GM23248 (cell line): ENCODE results near the gene CCDC186. TPM values are rescaled to one million over a fixed set of nuclear protein-coding genes. Genes with fewer than 3 reads are reported as not detected.

Source experiments
- DNase-seq: peaks from one replicate; pipeline ENCODE4 v3.0.0-alpha.2; 2015
- H2AFZ ChIP-seq: fragments of 200-600 bp; sonication (generic); 2 replicates; pipeline ENCODE4 v1.6.1; 2016; ENCODE audit warnings: antibody characterized with exemption
- H3F3A ChIP-seq: fragments of 200-600 bp; sonication (generic); 2 replicates; pipeline ENCODE4 v1.6.1; 2016; ENCODE audit warnings: mild to moderate bottlenecking, antibody characterized with exemption, mixed run types; ENCODE audit not compliant: insufficient read depth
- H3K27ac ChIP-seq: fragments of 200-600 bp; sonication (generic); 2 replicates; pipeline ENCODE4 v1.5.1; 2016; ENCODE audit warnings: mild to moderate bottlenecking
- H3K27me3 ChIP-seq: fragments of 200-600 bp; sonication (generic); replicated peaks from 2 replicates; pipeline ENCODE4 v1.6.1; 2016; ENCODE audit warnings: mild to moderate bottlenecking; ENCODE audit not compliant: insufficient read depth
- H3K36me3 ChIP-seq: fragments of 200-600 bp; sonication (generic); 2 replicates; pipeline ENCODE4 v1.6.1; 2016; ENCODE audit warnings: low read depth, mild to moderate bottlenecking
- H3K4me1 ChIP-seq: fragments of 200-600 bp; sonication (generic); 2 replicates; pipeline ENCODE4 v1.6.1; 2016; ENCODE audit warnings: mild to moderate bottlenecking; ENCODE audit not compliant: insufficient read depth
- H3K4me2 ChIP-seq: fragments of 200-600 bp; sonication (generic); one replicate; pipeline ENCODE4 v1.6.1; 2016; ENCODE audit warnings: mild to moderate bottlenecking; ENCODE audit not compliant: unreplicated experiment
- H3K4me3 ChIP-seq: fragments of 200-600 bp; sonication (generic); 2 replicates; pipeline ENCODE4 v1.5.1; 2016; ENCODE audit warnings: mild to moderate bottlenecking
- H3K79me2 ChIP-seq: fragments of 200-600 bp; sonication (generic); 2 replicates; pipeline ENCODE4 v1.6.1; 2016; ENCODE audit warnings: mild to moderate bottlenecking; ENCODE audit not compliant: insufficient read depth
- H3K9ac ChIP-seq: fragments of 200-600 bp; sonication (generic); 2 replicates; pipeline ENCODE4 v1.6.1; 2016; ENCODE audit warnings: mild to moderate bottlenecking
- H3K9me2 ChIP-seq: fragments of 200-600 bp; sonication (generic); 2 replicates; pipeline ENCODE4 v1.6.1; 2016; ENCODE audit warnings: mixed run types, mild to moderate bottlenecking, moderate library complexity; ENCODE audit not compliant: insufficient read depth
- H3K9me3 ChIP-seq: fragments of 200-600 bp; sonication (generic); one replicate; pipeline ENCODE4 v1.6.1; 2017; ENCODE audit warnings: low read depth
- H4K20me1 ChIP-seq: fragments of 200-600 bp; sonication (generic); 2 replicates; pipeline ENCODE4 v1.6.0; 2016; ENCODE audit not compliant: insufficient read depth
- EZH2 ChIP-seq: fragments of 200-600 bp; sonication (generic); IDR thresholded peaks from 2 replicates; pipeline ENCODE4 v1.6.1; 2018; ENCODE audit warnings: antibody characterized with exemption, mild to moderate bottlenecking; ENCODE audit not compliant: insufficient read depth, poor library complexity, severe bottlenecking
- EZH2phosphoT487 ChIP-seq: fragments of 200-600 bp; sonication (generic); IDR thresholded peaks from 2 replicates; pipeline ENCODE4 v1.6.1; 2018; ENCODE audit warnings: antibody characterized with exemption, moderate library complexity, mild to moderate bottlenecking, low read depth; ENCODE audit not compliant: insufficient read depth
- WGBS, 2 experiments: methylation state at CpG; one replicate each; pipeline ENCODE4 v1.1.6; 2015 to 2017; ENCODE audit warnings: low lambda C conversion rate in 2 of 2, low coverage in 1 of 2; ENCODE audit errors: missing lambda C conversion rate in 2 of 2; 5-methylcytosine and 5-hydroxymethylcytosine counted together
- in situ Hi-C: fragments of 300-500 bp; cut with MboI; formaldehyde crosslinking; loops from 2 replicates; pipeline ENCODE4 v1.15.0; 2020
- polyA plus RNA-seq: library from polyadenylated mRNA; unstranded; fragments of >200 nt; fragmentation: Nextera tagmentation; extraction: Ambion mirVana; gene quantifications from 2 replicates; pipeline ENCODE4 v1.2.1, GENCODE V29; 2016
- total RNA-seq: library from RNA; depleted of rRNA; stranded (reverse); fragments of >200 nt; shearing (Covaris generic); gene quantifications from 2 replicates; pipeline ENCODE4 v1.2.3, GENCODE V29; 2014

CCDC186 gene
- total and polyA plus RNA-seq, 2 experiments from 2014 or later = 7.4 to 9.8 TPM

DNA sequence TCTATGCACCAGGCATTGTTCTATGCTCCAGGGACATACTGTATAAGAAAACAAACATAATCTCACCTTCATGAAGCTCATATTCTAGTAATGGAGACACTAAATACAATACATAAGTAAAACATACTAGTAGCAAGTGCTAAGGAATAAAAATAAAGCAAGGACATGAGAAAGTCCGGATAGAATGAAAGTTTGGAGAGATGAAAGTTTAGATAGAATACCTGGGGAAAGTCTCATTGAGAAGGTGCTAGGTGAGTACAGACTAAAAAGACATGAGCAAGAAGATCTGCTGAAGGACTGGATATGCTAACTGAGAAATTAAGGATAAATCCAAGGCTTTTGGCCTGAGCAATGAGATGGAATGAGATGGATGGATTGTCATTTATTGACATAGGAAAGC lies 34.0 kb downstream of the CCDC186 start:
- Histone ChIP-seq H3K4me1 (no peaks in the 10 kb centered on the region), H3K36me3 (peaks cover 36% of the 10 kb centered on the region), H3K4me2 (no peak overlapping the region), H3K4me3 (no peak overlapping the region), H3F3A (no peaks in the 10 kb centered on the region), H3K79me2 (no peaks in the 10 kb centered on the region), H3K27ac (no peak overlapping the region), H4K20me1 (no peaks in the 10 kb centered on the region), H3K9me2 (no peaks in the 10 kb centered on the region), H3K9me3 (no peaks in the 10 kb centered on the region), H3K27me3 (no peaks in the 10 kb centered on the region), H2AFZ (no peak overlapping the region), H3K9ac (no peak overlapping the region)
- DNase-seq = no peak
- TF ChIP-seq EZH2 (no peak), EZH2phosphoT487 (no peak)
- in situ Hi-C loops = no loop called here
- 43 to 51% methylated on average over 1 of the region's 1 CpG for WGBS, 2 experiments

DNA sequence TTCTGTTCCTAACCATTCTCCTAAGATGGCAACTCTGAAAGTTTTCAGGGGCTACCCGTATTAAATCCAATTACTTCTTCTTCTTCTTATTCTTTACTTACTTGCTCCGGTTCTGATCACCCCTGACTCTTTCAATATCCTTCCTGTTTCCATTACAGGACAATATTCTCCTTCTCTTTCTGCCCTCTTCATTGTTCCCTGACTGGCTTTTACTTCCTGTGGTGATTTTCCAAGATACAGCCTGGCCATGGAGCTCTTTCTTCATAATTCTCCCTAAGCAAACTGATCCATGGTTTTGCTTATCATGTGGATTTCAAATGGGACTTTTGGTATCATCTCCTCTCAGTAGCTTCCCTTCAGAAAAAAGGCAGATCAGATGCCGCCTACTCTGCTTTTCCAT lies 35.4 kb downstream of the CCDC186 start:
- H3K4me3 ChIP-seq = no peak overlapping the region

DNA sequence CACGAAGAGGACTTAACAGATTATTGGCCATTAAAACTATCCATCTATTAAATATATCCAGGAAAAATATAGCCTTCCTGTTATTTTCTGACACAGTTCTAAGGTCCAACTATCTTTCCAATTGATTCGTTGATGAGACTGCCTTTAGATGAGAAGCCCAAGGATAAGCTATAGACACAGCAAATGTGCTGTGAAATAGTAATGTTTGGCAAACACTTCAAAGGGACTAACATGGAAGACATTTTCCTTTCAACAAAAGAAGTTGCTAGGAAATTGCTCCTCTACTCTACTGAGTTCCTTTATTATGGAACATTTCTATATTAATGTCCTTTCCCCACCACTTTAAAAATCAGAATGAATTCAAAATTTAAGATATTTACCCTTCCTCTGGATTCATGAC lies 38.5 kb downstream of the CCDC186 start:
- H2AFZ ChIP-seq = no peak overlapping the region
- H3K9me2 ChIP-seq = no peaks in the 10 kb centered on the region
- H3K27me3 ChIP-seq = no peaks in the 10 kb centered on the region
- H3K4me1 ChIP-seq = no peaks in the 10 kb centered on the region
- no peaks in the 10 kb centered on the region for H3K9me3 ChIP-seq
- no peak overlapping the region for H3K9ac ChIP-seq
- 75 to 80% methylated on average over 2 of the region's 2 CpGs for WGBS, 2 experiments
- no peak for DNase-seq
- H3K36me3 ChIP-seq = peaks cover 49% of the 10 kb centered on the region
- no peak overlapping the region for H3K4me2 ChIP-seq
- no peak for TF ChIP-seq EZH2
- no peak for TF ChIP-seq EZH2phosphoT487
- no peaks in the 10 kb centered on the region for H3K79me2 ChIP-seq
- H3K4me3 ChIP-seq = no peak overlapping the region
- in situ Hi-C loops = no loop called here
- no peaks in the 10 kb centered on the region for H3F3A ChIP-seq
- H4K20me1 ChIP-seq = no peaks in the 10 kb centered on the region
- H3K27ac ChIP-seq = no peak overlapping the region

More for the DNA sequence above, 35.4 kb downstream of the CCDC186 start:
- WGBS, 2 experiments = 98 to 100% methylated on average over 3 of the region's 3 CpGs
- no peak for TF ChIP-seq EZH2phosphoT487
- TF ChIP-seq EZH2 = no peak
- H3K79me2 ChIP-seq = no peaks in the 10 kb centered on the region
- in situ Hi-C loops = no loop called here
- H3F3A ChIP-seq = no peaks in the 10 kb centered on the region
- H3K9me3 ChIP-seq = no peaks in the 10 kb centered on the region
- no peak overlapping the region for H2AFZ ChIP-seq
- H3K4me2 ChIP-seq = no peak overlapping the region
- no peak overlapping the region for H3K9ac ChIP-seq
- H3K27me3 ChIP-seq = no peaks in the 10 kb centered on the region
- H3K4me1 ChIP-seq = no peaks in the 10 kb centered on the region
- H3K36me3 ChIP-seq = peaks cover 32% of the 10 kb centered on the region
- no peak for DNase-seq
- H3K9me2 ChIP-seq = no peaks in the 10 kb centered on the region
- H4K20me1 ChIP-seq = no peaks in the 10 kb centered on the region
- H3K27ac ChIP-seq = no peak overlapping the region

DNA sequence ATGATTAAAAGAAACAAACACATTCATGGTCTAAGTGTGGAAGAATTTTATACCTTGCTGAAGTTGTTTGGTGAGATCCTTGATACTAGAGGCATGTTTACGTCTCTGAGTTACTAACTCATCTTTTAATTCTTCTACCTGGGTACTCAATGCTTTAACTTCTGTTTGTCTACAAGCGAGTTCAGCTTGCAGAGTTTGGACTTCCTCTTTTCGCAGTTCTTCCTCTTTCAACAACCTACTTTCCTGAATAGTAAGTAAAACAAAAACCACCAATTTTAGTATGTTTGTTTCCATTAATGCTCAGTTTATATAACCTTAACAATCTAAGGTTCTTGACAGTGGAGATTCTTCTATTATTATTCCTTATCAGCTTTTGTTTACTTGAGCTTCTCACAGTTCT lies 42.9 kb downstream of the CCDC186 start:
- Histone ChIP-seq H3K9me2 (no peaks in the 10 kb centered on the region), H3K9me3 (no peaks in the 10 kb centered on the region), H2AFZ (no peak overlapping the region), H3K27ac (no peak overlapping the region), H4K20me1 (no peaks in the 10 kb centered on the region), H3K4me3 (no peak overlapping the region), H3K4me1 (no peaks in the 10 kb centered on the region), H3K27me3 (no peaks in the 10 kb centered on the region), H3K79me2 (no peaks in the 10 kb centered on the region), H3K9ac (no peak overlapping the region), H3K36me3 (peaks cover 61% of the 10 kb centered on the region), H3K4me2 (no peak overlapping the region), H3F3A (no peaks in the 10 kb centered on the region)
- 97 to 99% methylated on average over 3 of the region's 3 CpGs for WGBS, 2 experiments
- TF ChIP-seq EZH2phosphoT487 (no peak), EZH2 (no peak)
- DNase-seq = no peak
- in situ Hi-C loops = no loop called here

GRCh38 chr10:114121031-114121430 lies 53.0 kb downstream of the CCDC186 start:
- H2AFZ ChIP-seq = no peak overlapping the region
- peaks cover 15% of the 10 kb centered on the region for H3K36me3 ChIP-seq
- H3K27ac ChIP-seq = no peak overlapping the region
- H3F3A ChIP-seq = no peaks in the 10 kb centered on the region
- H3K79me2 ChIP-seq = no peaks in the 10 kb centered on the region
- no peak overlapping the region for H3K4me3 ChIP-seq
- in situ Hi-C loops = no loop called here
- peaks cover 6% of the 10 kb centered on the region; the same call in 1 of the 2 replicates for H3K4me1 ChIP-seq
- H3K27me3 ChIP-seq = no peaks in the 10 kb centered on the region
- no peaks in the 10 kb centered on the region for H4K20me1 ChIP-seq
- H3K9ac ChIP-seq = no peak overlapping the region
- H3K9me2 ChIP-seq = no peaks in the 10 kb centered on the region
- H3K9me3 ChIP-seq = no peaks in the 10 kb centered on the region
- DNase-seq = no peak
- TF ChIP-seq EZH2phosphoT487 (no peak), EZH2 (no peak)
- H3K4me2 ChIP-seq = no peak overlapping the region
- 100% methylated on average over 1 of the region's 1 CpG for WGBS, 2 experiments
